Activated CD8-positive, alpha-beta T cell treated with anti-CD3 and anti-CD28 coated beads for 36 hours (primary cell): ENCODE data around the gene STK11. TPM values are rescaled to one million over a fixed set of nuclear protein-coding genes. Genes with fewer than 3 reads are reported as not detected.

ENCODE experiments used
- ATAC-seq: fragments of 200-7000 bp; cut with Tn5 transposase; one replicate; pipeline ENCODE4 v1.10.0; 2021; ENCODE audit warnings: mild to moderate bottlenecking, moderate library complexity
- CTCF ChIA-PET: fragments of 350-600 bp; sonication (Branson Sonifier 250); formaldehyde crosslinking; loops from one replicate; lab custom pipeline; 2021; ENCODE audit warnings: antibody characterized with exemption; lab: Charles Lee
- POLR2A ChIA-PET: fragments of 350-600 bp; sonication (Branson Sonifier 250); formaldehyde crosslinking; loops from one replicate; lab custom pipeline; 2021; ENCODE audit warnings: antibody characterized with exemption; lab: Charles Lee
- DNase-seq: peaks from one replicate; pipeline ENCODE4 v3.0.0-alpha.2; 2020
- H3K27ac Mint-ChIP-seq: one replicate; pipeline ENCODE4 v1.8.0; 2021; ENCODE audit warnings: mild to moderate bottlenecking, mixed read lengths
- H3K27me3 Mint-ChIP-seq: one replicate; pipeline ENCODE4 v1.8.0; 2021; ENCODE audit warnings: mixed read lengths
- H3K36me3 Mint-ChIP-seq: one replicate; pipeline ENCODE4 v1.8.0; 2021; ENCODE audit warnings: low read depth, mixed read lengths
- H3K4me1 Mint-ChIP-seq: one replicate; pipeline ENCODE4 v1.8.0; 2021; ENCODE audit warnings: low read depth, mixed read lengths
- H3K4me3 Mint-ChIP-seq: one replicate; pipeline ENCODE4 v1.8.0; 2021; ENCODE audit warnings: mild to moderate bottlenecking, moderate library complexity, mixed read lengths
- H3K9me3 Mint-ChIP-seq: one replicate; pipeline ENCODE4 v1.8.0; 2021; ENCODE audit warnings: mixed read lengths
- intact Hi-C: fragments of 100-400 bp; cut with micrococcal nuclease; formaldehyde crosslinking; loops from one replicate; pipeline ENCODE4 v1.10.0; 2022
- total RNA-seq, 2 experiments: library from RNA; stranded (reverse); gene quantifications; one replicate each; pipeline ENCODE4 v1.2.3, GENCODE V29; 2021
- TF ChIP-seq, protein P1 (sequence below): fragments of 200-600 bp; IDR thresholded peaks from one replicate; pipeline ENCODE4 v1.8.0; 2022; ENCODE audit warnings: antibody characterized with exemption, mild to moderate bottlenecking

Gene STK11
- total RNA-seq, 2 experiments from 2014 or later: 55.1 to 58.0 TPM

DNA sequence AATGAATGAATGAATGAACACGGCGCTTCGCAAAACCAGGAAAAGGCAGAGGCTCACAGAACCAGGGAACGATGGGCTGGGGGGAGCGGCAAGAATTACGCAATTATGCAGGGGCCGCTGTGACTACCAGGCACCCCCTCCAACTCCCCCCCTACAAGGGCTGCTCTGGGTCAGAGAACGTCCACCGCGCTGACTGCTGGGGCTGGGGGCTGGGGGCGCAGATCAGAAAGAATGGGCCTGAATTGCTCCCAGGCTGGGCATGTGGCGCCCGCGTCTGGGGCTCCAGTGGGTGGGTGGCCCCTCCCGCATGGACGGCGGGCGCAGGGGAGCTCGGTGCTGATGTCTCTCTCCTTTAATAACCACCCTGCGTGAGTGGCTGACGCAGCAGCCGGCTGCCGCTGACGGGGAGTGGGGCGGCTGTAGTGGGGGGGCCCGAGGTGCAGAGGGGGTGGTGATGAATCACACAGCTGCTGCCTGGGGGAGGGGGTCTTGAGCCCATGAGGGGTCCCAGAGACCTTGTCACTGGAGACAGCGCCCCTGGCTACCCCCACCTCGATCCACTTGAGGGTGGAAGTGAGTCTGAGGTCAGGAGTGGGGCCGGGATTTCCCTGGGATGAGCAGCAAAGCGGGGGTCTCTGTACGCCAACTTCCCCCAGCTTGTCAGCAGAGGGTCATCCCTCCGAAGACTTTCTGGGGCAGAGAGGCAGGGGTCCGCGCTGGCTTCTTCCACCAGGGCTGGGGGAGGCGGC, 62.1 kb downstream of the STK11 start:
- Mint-ChIP-seq H3K9me3 (no peaks in the 10 kb centered on the region), H3K27ac (peak overlapping the region; percentile 32), H3K4me3 (peak overlapping the region; percentile 63), H3K4me1 (peaks cover 64% of the 10 kb centered on the region), H3K27me3 (no peaks in the 10 kb centered on the region), H3K36me3 (peaks cover 35% of the 10 kb centered on the region)
- no peak for DNase-seq
- intact Hi-C loops: loop anchor here (2.0 kb wide), 2 partner anchors 15 to 25 kb away; no protein-coding TSS in a partner anchor
- ChIA-PET CTCF (interaction anchor here (1.6 to 16.1 kb wide), 5 partner anchors 8 to 165 kb away, joined by 5 to 449 read pairs (median 14); partner anchors contain the start of genes ATP5F1D and FAM174C), POLR2A (interaction anchor here (0.6 to 6.1 kb wide), 8 partner anchors 8 to 92 kb away, joined by 3 to 88 read pairs (median 4); partner anchors contain the start of gene ATP5F1D)
- ATAC-seq: no peak
- TF ChIP-seq, protein P1, sequence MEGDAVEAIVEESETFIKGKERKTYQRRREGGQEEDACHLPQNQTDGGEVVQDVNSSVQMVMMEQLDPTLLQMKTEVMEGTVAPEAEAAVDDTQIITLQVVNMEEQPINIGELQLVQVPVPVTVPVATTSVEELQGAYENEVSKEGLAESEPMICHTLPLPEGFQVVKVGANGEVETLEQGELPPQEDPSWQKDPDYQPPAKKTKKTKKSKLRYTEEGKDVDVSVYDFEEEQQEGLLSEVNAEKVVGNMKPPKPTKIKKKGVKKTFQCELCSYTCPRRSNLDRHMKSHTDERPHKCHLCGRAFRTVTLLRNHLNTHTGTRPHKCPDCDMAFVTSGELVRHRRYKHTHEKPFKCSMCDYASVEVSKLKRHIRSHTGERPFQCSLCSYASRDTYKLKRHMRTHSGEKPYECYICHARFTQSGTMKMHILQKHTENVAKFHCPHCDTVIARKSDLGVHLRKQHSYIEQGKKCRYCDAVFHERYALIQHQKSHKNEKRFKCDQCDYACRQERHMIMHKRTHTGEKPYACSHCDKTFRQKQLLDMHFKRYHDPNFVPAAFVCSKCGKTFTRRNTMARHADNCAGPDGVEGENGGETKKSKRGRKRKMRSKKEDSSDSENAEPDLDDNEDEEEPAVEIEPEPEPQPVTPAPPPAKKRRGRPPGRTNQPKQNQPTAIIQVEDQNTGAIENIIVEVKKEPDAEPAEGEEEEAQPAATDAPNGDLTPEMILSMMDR: no peak

DNA sequence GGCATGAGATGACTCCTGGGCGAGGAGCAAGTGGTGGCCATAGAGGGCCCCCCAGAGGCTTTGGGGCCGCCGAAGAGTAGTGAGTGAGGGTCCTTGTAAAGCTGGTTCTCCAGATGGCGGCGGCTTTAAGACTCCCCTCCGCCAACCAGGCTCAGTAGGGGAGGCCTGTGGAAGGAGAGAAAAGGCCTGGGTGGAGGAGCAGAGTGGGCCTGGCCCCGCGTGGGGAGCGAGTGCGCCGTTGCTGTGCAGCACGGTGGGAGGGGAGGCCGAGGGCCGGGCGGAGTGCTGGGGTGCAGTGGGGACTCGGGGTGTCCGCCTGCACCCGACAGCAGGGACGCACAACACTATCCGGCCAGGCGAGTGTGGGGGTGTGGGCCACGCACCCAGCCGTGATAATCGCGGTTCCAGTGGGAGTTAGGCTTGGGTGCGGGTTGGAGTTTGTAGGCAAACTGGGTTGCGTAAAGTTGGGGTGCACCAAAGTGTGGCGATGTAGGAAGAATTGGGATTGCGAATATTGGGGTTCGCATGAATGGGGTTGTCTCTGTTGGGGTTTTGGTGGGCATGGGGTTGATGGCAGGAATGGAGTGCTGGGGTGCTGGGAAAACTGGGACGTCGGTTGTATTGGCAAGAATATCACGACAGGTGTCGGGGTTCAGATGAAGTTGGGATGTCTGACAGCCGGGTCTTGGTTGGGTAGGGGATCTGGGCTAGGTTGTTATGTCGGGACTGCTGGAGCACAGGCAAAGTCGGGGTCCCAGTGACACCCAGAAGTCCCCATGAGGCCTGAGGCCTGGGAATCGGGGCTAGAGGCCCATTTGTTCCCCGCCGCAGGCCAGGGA, 62.9 kb downstream of the STK11 start:
- ATAC-seq: no peak
- H3K27me3 Mint-ChIP-seq: no peaks in the 10 kb centered on the region
- no peaks in the 10 kb centered on the region for H3K9me3 Mint-ChIP-seq
- H3K36me3 Mint-ChIP-seq: peaks cover 39% of the 10 kb centered on the region
- H3K4me1 Mint-ChIP-seq: peaks cover 65% of the 10 kb centered on the region
- TF ChIP-seq, protein P1: no peak
- intact Hi-C loops: loop anchor here (2.0 kb wide), 1 partner anchor 26 kb away; no protein-coding TSS in a partner anchor
- ChIA-PET POLR2A (interaction anchor here (0.8 to 6.1 kb wide), 21 partner anchors 9 to 325 kb away, joined by 3 to 88 read pairs (median 5); partner anchors contain the start of genes ARHGAP45, ATP5F1D and NDUFS7), CTCF (interaction anchor here (0.7 to 16.1 kb wide), 7 partner anchors 8 to 25 kb away, joined by 3 to 449 read pairs (median 7); partner anchors contain the start of gene ATP5F1D)
- peak overlapping the region; percentile 94 for H3K4me3 Mint-ChIP-seq
- no peak for DNase-seq
- peak overlapping the region; percentile 60 for H3K27ac Mint-ChIP-seq

DNA sequence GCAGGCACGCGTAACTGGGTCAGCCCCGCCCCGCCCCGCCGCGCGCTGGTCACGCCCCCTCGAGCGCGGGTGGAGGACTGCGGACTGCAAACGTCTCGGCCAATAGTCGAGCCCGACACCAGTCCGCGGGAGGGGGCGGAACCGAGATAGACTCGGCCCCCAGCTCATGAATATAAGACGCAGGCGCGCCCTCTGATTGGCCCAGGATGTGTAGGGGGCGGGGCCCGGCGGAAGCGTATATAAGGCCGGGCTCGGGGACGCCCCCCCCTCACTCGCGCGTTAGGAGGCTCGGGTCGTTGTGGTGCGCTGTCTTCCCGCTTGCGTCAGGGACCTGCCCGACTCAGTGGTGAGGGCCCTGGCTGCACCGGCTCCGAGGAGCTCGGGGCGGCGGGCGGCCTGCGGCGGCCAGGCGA, 63.5 kb downstream of the STK11 start, which contains the start of gene CIRBP:
Gene CIRBP (plus strand): TSS at position 268 of the 413 bp plus-strand sequence. CDS start 1,602 bp downstream, outside the sequence.
- POLR2A ChIA-PET: interaction anchor here (0.6 to 6.1 kb wide), 25 partner anchors 10 to 324 kb away, joined by 3 to 88 read pairs (median 4); partner anchors contain the start of genes ARHGAP45, ATP5F1D, NDUFS7 and RNU6-2
- Mint-ChIP-seq H3K27me3 (no peaks in the 10 kb centered on the region), H3K27ac (peak within 1 kb of the TSS; percentile 95), H3K9me3 (no peaks in the 10 kb centered on the region), H3K4me3 (peak within 1 kb of the TSS; percentile 94), H3K36me3 (peaks cover 45% of the 10 kb centered on the region), H3K4me1 (peaks cover 71% of the 10 kb centered on the region)
- DNase-seq (peak; percentile 100), ATAC-seq (peak; percentile 86)
- CTCF ChIA-PET: interaction anchor here (0.7 to 16.1 kb wide), 6 partner anchors 9 to 268 kb away, joined by 3 to 449 read pairs (median 4); partner anchors contain the start of gene ATP5F1D
- intact Hi-C loops: loop anchor here (2.0 kb wide), 1 partner anchor 26 kb away; no protein-coding TSS in a partner anchor
- TF ChIP-seq, protein P1: no peak

DNA sequence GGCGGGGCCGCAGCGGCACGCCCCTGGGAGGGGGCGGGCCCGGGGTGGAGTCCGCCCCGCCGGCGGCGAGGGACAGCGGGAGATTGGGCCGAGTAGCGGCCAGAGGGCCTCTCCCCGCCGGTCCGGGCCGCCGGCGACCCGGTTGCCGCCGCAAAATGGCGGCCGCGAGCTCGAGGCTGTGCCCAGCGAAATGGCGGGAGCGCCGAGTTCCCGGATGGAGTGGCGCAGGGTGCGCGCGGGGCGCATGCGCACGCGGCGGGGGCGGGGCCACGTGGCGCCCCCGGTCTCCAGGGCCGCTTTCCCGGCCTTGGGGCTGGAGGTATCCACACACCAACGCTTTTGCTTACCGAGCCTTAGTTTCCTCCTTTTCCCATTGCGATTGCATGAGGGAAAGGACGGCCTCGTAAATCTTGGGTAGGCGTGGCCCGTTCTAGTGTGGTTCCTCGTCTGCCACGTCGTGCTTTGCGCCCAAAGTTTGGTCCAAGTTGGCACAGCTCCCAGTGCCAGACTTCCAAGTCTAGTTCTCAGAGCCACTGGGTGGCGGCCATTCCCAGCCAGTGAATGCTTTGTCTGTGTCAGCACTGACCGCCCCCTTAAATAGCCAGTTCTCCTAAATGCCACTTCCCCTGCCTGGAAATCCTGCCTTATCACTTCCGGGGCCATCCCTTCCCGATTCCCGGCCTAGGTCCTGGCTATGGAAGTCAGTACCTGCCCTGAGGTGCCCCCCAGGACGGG, 64.1 kb downstream of the STK11 start:
- intact Hi-C loops: loop anchor here (2.0 to 10.0 kb wide), 2 partner anchors 27 to 95 kb away; no protein-coding TSS in a partner anchor

More for the DNA sequence above, 64.1 kb downstream of the STK11 start:
- DNase-seq (peak; percentile 88), ATAC-seq (peak; percentile 19)
- Mint-ChIP-seq H3K27ac (peak overlapping the region; percentile 95), H3K9me3 (no peaks in the 10 kb centered on the region), H3K4me1 (peaks cover 71% of the 10 kb centered on the region), H3K27me3 (no peaks in the 10 kb centered on the region), H3K36me3 (peaks cover 47% of the 10 kb centered on the region), H3K4me3 (peak overlapping the region; percentile 94)
- ChIA-PET CTCF (interaction anchor here (0.7 to 16.1 kb wide), 5 partner anchors 9 to 268 kb away, joined by 3 to 449 read pairs (median 3); partner anchors contain the start of gene ATP5F1D), POLR2A (interaction anchor here (0.6 to 6.1 kb wide), 25 partner anchors 10 to 324 kb away, joined by 3 to 88 read pairs (median 4); partner anchors contain the start of genes ARHGAP45, ATP5F1D, NDUFS7 and RNU6-2)
- TF ChIP-seq, protein P1: no peak
